ENCODE results near the gene WDR4. TPM values are rescaled to one million over a fixed set of nuclear protein-coding genes. Genes with fewer than 3 reads are reported as not detected.
"Not testable (repeated sequence)": the region's sequence is repeated elsewhere in the genome, so short reads cannot be mapped to it uniquely, and the experiment has no call there.

The WDR4 gene
- total RNA-seq, 1 donor from 2014 or later: 5.7 TPM

GRCh38 chr21:42806509-42807140 lies 72.7 kb downstream of the WDR4 start:
- peaks cover 2% of the 10 kb centered on the region for H3K27me3 Mint-ChIP-seq (ENCODE audit: insufficient read depth, low read depth)
- H3K4me3 Mint-ChIP-seq: no peak overlapping the region
- Histone ChIP-seq H3K9me3 (ENCODE audit: low read depth) (no peaks in the 10 kb centered on the region), H3K9ac (no peak overlapping the region), H3K4me2 (peak overlapping the region; percentile 59), H3F3A (ENCODE audit: low read depth) (peaks cover 39% of the 10 kb centered on the region), H2AFZ (replicated peaks) (peak overlapping the region; percentile 57), H3K27ac (peak overlapping the region; percentile 90), H3K4me3 (no peak overlapping the region), H3K27me3 (no peaks in the 10 kb centered on the region), H4K20me1 (ENCODE audit: low read depth) (no peaks in the 10 kb centered on the region), H3K79me2 (ENCODE audit: low read depth) (no peaks in the 10 kb centered on the region), H3K4me1 (peaks cover 52% of the 10 kb centered on the region), H3K36me3 (no peaks in the 10 kb centered on the region)
- DNase-seq (ENCODE audit: low spot score): peak; percentile 76
- H3K4me1 Mint-ChIP-seq: peaks cover 21% of the 10 kb centered on the region
- peak overlapping the region; percentile 57 for H3K27ac Mint-ChIP-seq
- H3K36me3 Mint-ChIP-seq: no peaks in the 10 kb centered on the region
- peaks cover 5% of the 10 kb centered on the region for H3K9me3 Mint-ChIP-seq
- TF ChIP-seq EZH2 (IDR thresholded peaks at IDR 0.05) (no peak), EZH2phosphoT487 (IDR thresholded peaks at IDR 0.05) (no peak), CTCF (IDR thresholded peaks at IDR 0.05) (no peak)

DNA sequence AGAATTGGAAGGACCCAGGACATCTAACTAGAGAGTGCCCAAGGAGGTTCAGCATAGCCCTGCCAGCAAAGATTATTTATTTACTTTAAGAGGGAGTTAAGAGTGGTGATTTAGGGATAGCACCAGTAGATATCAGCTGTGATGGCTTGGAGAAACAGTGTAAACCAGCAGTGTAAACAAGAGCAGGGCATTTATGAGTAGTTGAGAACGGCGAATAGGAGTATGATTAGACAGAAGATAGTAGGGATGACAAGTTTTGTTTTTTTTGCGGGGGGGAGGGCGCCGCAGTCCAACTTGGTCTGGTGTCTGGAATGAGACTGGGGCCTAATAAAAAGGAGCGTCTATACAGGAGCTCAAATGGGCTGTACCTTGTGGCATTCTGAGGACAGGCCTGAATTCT lies 77.7 kb downstream of the WDR4 start:
- not testable (repeated sequence) for H4K20me1 ChIP-seq (ENCODE audit: low read depth); H3K36me3 Mint-ChIP-seq; H3K9ac ChIP-seq; H3K27me3 Mint-ChIP-seq (ENCODE audit: insufficient read depth, low read depth); H3K4me3 ChIP-seq; H3K36me3 ChIP-seq; H2AFZ ChIP-seq (replicated peaks); H3K27ac Mint-ChIP-seq; H3K27me3 ChIP-seq; H3K4me3 Mint-ChIP-seq; H3K27ac ChIP-seq; DNase-seq (ENCODE audit: low spot score); H3K79me2 ChIP-seq (ENCODE audit: low read depth); H3K4me2 ChIP-seq; H3K9me3 Mint-ChIP-seq; H3K9me3 ChIP-seq (ENCODE audit: low read depth)
- Histone ChIP-seq H3K4me1 (peaks cover 24% of the 10 kb centered on the region), H3F3A (ENCODE audit: low read depth) (peaks cover 20% of the 10 kb centered on the region)
- peaks cover 14% of the 10 kb centered on the region for H3K4me1 Mint-ChIP-seq

- no peaks in the 10 kb centered on the region for H3K9me3 ChIP-seq (ENCODE audit: low read depth)
- H3K27me3 Mint-ChIP-seq (ENCODE audit: insufficient read depth, low read depth): no peaks in the 10 kb centered on the region
- no peak for DNase-seq (ENCODE audit: low spot score)
- no peaks in the 10 kb centered on the region for H4K20me1 ChIP-seq (ENCODE audit: low read depth)
- H3K27ac ChIP-seq: no peak overlapping the region
- no peak overlapping the region for H3K4me3 ChIP-seq
- no peaks in the 10 kb centered on the region for H3K27me3 ChIP-seq
- H3K4me3 Mint-ChIP-seq: no peak overlapping the region
- no peak overlapping the region for H3K27ac Mint-ChIP-seq
- TF ChIP-seq EZH2phosphoT487 (IDR thresholded peaks at IDR 0.05): no peak
- TF ChIP-seq EZH2 (IDR thresholded peaks at IDR 0.05): no peak
- no peak for TF ChIP-seq CTCF (IDR thresholded peaks at IDR 0.05)
- H3K79me2 ChIP-seq (ENCODE audit: low read depth): no peaks in the 10 kb centered on the region
- H3K9ac ChIP-seq: no peak overlapping the region
- H3K4me1 ChIP-seq: peaks cover 7% of the 10 kb centered on the region
- peaks cover 10% of the 10 kb centered on the region for H3K4me1 Mint-ChIP-seq
- no peaks in the 10 kb centered on the region for H3K36me3 ChIP-seq
- H3K9me3 Mint-ChIP-seq: no peaks in the 10 kb centered on the region
- no peak overlapping the region for H3K4me2 ChIP-seq
- H2AFZ ChIP-seq (replicated peaks): no peak overlapping the region
- peaks cover 5% of the 10 kb centered on the region for H3F3A ChIP-seq (ENCODE audit: low read depth)
- no peaks in the 10 kb centered on the region for H3K36me3 Mint-ChIP-seq
Measured at GRCh38 chr21:42799948-42800347, 79.4 kb downstream of the WDR4 start.

DNA sequence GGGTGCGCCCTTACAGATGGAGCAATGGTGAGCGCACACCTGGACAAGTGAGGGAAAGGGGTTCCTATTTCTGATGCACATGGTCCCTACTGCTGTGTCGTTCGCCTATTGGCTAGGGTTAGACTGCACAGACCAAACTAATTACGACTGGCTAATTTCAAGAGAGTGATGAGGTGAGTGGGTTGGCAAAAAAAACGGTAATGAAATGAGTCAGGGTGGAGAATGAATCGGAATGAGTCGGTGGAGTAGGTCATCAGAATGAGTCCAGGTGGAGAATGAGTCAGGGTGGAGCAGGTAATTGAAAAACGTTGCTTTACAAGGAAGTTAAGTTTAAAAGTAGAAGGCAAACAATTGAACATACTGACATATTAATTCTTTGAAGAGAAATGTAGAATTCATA lies 79.8 kb downstream of the WDR4 start:
- Histone ChIP-seq H4K20me1 (ENCODE audit: low read depth) (no peaks in the 10 kb centered on the region), H3F3A (ENCODE audit: low read depth) (peaks cover 3% of the 10 kb centered on the region), H3K4me2 (no peak overlapping the region), H3K4me3 (no peak overlapping the region), H3K4me1 (peaks cover 4% of the 10 kb centered on the region), H2AFZ (replicated peaks) (no peak overlapping the region), H3K27ac (no peak overlapping the region), H3K36me3 (no peaks in the 10 kb centered on the region), H3K27me3 (no peaks in the 10 kb centered on the region), H3K9ac (no peak overlapping the region), H3K9me3 (ENCODE audit: low read depth) (no peaks in the 10 kb centered on the region), H3K79me2 (ENCODE audit: low read depth) (no peaks in the 10 kb centered on the region)
- Mint-ChIP-seq H3K4me3 (no peak overlapping the region), H3K27me3 (ENCODE audit: insufficient read depth, low read depth) (no peaks in the 10 kb centered on the region), H3K4me1 (peaks cover 6% of the 10 kb centered on the region), H3K27ac (no peak overlapping the region), H3K36me3 (no peaks in the 10 kb centered on the region), H3K9me3 (no peaks in the 10 kb centered on the region)
- TF ChIP-seq CTCF (IDR thresholded peaks at IDR 0.05) (no peak), EZH2phosphoT487 (IDR thresholded peaks at IDR 0.05) (no peak), EZH2 (IDR thresholded peaks at IDR 0.05) (no peak)
- no peak for DNase-seq (ENCODE audit: low spot score)
